Measurements from ENCODE around the gene TRPM2.

The TRPM2 gene

DNA sequence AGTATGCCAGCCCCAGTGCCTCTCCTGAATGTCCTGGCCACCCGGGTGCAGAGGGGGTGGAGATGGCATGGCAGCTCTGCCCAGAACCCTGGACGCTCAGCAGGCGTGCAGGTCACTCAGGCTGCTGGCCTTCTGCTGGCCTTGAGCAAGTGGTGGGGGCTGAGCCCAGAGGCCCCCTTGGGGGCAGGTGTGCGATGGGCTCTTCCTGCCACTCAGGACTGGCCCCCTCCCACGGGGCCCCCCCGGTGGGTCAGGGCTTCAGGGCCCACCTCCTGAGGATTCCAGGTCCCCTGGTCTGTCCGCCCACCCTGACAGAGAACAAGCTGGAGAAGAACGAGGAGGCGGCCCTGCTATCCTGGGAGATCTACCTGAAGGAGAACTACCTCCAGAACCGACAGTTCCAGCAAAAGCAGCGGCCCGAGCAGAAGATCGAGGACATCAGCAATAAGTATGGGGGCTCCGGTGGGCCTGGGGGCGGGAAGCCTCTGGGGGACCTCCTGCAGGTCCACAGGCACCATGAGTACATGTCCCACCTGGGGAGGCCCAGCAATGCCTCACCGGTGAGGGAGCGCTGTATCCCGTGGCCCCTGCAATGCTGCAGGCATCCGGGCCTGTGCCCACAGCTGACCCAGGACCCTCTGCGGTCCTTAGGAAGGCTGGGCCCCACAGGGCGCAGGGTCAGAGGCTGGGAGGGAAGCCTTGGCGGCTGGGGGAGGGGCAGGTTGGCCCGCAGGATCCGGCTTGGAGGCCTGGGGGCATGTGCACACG lies 64.9 kb downstream of the TRPM2 start:
- DNase-seq = no peak

DNA sequence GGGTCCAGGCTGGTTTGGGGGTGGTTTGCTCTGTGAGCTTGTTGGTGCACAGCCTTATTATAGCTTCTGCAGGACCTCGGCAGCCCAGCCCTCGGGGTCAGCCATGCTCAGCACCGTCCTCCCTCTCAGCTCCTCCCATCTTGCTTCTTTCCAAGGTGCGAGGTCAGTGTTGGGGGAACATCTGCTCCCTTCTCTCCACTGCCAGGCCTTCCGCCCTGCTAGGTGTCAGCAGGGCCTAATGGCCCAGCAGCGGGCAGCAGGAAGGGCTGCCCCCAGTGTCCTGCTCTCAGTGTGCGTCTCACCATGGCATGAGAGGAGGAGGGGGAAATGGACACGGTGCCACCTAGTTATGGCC lies 65.4 kb downstream of the TRPM2 start:
- no peak for DNase-seq

DNA sequence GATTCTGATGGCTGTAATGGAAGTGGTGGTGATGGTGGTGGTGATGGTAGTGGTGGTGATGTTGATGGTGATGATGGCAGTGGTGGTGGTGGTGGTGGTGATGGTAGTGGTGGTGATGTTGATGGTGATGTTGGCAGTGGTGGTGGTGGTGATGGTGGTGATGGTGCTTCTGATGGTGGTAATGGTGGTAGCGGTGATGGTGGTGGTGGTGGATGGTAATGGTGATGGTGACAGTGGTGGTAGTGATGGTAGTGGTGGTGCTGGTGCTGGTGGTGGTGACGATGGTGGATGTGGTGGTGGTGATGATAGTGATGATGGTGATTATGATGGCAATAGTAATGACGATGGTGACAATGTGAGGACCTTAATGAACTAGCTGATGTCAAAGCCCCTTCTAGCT lies 66.3 kb downstream of the TRPM2 start:
- no peak for DNase-seq

DNA sequence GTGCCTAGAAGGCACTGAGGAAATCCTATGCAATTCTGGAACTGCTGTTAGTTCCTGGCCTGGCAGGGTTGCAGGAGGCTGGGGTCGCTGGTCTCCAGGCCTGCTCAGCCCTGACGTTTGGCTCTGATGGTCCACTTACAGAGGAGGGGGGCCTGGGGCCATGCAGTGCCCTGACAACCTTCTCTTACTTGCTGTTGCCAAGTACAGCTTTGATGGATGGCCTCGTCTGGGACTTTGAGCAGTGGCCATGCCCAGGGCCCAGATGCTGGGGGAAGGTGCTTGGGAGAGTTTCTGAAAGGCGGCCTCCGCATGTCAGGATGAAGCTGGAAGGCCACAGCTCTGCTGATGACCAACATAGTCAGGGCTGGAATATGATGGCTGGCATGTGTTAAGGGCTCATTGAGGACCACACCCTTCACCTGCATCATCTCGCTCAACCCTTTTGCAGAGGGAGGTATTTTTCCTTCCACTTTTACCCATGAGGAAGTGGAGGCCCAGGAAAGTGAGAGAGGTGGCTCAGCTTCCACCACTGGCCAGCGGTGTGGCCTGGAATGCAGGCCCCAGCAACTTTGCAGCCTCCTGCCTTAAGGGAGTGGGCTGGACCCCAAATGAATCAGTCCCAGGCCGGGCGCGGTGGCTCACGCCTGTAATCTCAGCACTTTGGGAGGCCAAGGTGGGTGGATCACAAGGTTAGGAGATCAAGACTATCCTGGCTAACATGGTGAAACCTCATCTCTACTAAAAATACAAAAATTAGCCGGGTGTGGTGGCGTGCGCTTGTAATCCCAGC lies 67.2 kb downstream of the TRPM2 start:
- DNase-seq = no peak

DNA sequence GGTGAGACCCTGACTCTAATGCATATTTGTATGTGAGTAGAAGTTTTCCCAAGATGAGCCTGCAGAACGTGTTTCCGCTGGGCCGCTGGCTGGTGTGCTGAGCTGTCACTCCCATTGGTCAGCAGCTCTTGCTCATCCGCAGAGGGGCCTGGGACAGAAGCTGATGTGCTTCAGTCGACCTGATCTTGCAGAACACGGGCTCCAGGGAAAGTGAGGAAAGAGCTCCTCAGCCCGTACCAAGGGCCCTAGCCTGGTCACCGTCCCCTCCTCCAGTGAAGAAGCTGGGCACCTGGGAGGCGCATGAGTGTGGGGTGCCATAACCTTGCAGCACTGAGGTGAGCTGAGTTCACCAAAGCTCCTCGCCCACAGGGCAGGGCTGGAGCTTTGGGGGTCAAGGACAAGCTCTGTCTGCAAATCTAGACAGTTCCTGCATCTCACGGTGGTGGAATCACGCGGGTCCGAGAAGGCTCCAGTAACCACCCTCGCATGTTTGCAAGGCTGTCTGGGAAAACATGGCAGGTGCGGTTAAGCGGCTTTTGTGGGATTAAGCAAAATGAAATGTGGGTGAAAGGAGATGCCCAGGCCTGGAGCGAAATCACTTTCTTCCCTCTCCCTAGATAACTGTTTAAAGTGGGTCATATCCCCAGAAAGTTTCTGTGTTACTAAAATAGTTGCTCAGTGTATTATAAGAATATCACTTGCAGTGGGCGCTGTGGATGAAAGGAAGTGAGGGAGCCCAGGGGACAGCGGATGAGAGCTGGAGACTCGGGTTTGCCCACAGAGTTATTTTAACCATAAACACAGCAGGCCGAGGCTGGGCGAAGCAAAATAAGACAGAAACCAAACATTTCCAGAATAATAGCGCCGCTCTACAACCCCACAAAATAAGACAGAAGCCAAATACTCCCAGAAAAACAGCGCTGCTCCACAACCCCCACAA lies 68.8 kb downstream of the TRPM2 start:
- no peak for DNase-seq

DNA sequence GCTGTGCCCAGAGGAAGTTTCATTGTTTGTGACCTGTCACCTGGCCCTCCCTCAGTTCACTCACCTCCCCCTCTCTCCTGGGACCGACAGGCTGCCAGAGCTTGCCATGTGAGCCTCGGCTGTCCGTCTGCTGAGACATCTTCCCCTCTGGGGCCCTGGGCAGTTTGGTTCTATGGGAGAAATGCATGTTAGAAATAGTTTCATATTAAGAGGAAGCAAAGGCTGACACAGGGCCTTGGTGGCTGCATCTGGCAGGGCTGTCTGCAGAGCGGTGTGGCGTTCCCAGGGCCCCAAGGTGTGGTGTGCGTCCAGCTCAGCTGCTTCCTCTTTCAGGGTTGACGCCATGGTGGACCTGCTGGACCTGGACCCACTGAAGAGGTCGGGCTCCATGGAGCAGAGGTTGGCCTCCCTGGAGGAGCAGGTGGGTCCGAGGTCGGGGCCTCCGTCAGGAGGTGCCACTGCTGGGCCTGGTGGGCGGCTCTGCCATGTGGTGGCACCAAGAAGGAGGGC lies 69.9 kb downstream of the TRPM2 start:
- DNase-seq = peak; percentile 38

DNA sequence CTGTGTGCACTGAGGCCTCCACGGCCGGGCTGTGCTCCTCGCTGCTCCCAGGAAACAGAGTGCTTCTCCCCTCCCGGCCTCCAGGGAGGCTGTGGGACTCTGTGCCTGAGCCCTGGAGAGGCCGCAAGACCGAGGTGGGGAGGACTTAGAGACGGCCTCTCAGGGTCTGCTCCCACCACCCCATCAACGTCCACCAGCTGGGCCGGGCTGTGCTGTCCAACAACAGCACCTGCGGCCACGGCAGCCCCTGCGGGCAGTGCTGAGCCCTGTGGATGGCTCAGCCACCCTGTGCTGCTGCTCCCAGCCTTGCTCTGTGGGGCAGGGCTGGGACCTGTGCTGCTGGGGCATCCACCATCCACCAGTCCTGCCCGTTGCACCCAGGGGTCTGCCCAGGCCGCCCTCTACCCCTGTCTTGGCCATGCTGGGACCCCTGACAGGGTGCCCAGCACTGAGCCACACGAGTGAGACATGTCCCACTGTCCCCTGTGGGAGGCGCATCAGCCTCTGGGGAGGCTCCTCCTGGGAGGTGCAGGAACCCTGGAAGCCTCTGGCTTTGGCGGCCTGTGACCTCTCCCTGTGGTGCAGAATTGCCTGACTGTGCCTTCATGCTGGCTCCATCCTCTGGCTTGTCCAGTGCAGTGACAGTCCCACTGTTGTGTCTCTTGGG lies 70.7 kb downstream of the TRPM2 start:
- no peak for DNase-seq

DNA sequence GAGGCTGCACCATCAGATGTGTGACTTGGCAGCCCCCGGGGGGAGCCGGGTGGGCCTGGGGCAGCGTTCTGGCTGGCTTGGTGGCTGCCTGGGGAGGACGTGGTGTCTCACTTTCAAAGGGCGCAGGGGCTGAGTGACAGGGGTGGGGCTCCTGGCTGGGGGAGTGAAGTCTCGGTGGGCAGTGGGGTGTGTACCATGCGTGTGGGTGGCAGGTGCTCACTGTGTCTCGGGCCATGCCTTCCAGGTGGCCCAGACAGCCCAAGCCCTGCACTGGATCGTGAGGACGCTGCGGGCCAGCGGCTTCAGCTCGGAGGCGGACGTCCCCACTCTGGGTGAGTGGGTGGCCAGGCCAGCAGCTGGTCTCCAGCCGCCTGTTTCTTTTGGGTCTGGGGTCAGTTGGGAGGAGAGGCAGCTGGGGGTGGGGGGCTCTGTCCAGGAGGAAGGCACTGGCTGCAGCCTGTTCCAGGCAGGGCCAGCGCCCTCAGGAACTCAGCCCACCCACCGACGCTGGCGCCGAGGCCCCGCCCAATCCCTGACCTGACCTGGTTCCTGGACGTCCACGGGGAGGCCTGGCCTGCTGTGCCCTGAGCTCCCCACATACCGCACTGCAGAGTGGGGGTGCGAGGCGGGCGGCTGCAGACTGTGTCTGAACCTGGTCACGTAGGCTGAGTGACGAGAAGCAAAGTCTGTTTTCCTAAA lies 71.3 kb downstream of the TRPM2 start:
- no peak for DNase-seq

DNA sequence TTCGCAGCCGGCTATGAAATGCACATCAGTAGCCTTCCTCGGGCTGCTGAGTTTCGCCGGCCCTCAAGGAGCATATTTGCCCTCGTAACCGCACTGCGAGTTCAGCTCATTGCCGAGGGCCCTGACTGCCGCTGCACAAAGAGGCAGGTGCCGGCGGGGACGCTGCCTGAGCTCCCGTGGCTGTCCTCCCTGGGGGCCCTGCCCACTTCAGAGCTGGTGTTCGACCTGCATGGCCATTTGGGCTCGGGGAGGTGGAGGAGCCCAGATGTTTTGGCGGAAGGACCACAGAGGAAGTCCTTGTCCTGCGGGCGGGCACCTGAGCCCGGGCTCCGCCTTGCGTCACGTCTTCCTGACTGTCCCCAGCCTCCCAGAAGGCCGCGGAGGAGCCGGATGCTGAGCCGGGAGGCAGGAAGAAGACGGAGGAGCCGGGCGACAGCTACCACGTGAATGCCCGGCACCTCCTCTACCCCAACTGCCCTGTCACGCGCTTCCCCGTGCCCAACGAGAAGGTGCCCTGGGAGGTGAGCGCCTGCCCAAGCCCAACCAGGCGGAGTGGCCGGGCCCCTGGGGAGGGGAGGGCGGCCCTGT lies 72.0 kb downstream of the TRPM2 start:
- DNase-seq = peak; percentile 8

DNA sequence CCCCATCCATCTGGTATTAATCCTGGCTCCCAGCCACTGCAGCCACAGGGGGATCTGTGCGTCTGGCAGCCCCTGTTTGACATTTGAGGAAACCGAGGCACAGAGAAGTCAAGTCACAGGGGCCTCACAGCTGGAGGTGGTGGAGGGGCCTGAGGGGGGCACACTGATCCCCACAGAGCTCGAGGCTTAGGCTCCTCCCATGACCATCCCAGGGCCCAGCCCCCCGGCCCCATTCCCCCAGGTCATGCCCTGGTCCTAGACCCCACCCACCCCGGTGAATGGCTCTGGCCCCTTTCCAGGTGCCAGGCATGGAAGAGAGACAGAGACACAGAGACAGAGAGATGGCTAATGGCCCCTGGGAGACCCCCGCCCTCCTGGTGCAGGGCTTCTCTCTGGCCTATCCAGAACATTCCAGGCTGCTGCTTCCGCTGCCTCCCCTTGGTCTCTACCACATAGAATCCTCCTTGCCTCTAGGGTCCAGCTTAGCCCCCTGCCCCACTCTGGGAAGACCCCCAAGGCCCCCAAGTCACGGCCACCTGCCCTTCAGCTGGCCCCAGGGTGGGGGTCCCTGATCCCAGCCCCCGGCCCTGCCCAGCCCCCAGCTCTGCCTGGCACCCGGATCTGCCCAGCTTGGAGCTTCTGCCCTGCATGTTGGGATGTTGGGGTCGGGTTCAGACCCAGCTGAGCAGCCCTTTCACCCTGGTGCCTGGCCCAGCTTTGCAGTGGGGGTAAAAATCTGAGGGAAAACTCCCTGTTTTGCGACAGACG lies 72.7 kb downstream of the TRPM2 start:
- no peak for DNase-seq

DNA sequence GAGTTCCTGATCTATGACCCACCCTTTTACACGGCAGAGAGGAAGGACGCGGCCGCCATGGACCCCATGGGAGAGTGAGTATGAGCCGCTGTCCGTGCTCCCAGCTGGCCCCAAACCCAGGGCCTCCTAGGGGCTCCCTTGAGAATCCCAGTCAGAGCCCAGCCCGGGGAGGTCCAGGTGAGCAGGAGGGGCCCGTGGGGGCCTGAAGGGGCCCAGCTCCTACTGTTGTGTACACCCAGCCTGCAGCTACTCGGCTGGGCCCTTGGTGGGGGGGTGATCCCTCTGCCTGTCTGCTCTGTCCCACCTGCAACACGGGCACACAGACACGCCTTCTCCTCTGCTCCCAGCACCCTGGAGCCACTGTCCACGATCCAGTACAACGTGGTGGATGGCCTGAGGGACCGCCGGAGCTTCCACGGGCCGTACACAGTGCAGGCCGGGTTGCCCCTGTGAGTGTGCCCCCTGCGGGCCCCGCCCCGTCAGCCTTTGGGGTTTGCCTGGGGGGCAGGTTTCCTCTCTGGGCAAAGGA lies 73.3 kb downstream of the TRPM2 start:
- no peak for DNase-seq

DNA sequence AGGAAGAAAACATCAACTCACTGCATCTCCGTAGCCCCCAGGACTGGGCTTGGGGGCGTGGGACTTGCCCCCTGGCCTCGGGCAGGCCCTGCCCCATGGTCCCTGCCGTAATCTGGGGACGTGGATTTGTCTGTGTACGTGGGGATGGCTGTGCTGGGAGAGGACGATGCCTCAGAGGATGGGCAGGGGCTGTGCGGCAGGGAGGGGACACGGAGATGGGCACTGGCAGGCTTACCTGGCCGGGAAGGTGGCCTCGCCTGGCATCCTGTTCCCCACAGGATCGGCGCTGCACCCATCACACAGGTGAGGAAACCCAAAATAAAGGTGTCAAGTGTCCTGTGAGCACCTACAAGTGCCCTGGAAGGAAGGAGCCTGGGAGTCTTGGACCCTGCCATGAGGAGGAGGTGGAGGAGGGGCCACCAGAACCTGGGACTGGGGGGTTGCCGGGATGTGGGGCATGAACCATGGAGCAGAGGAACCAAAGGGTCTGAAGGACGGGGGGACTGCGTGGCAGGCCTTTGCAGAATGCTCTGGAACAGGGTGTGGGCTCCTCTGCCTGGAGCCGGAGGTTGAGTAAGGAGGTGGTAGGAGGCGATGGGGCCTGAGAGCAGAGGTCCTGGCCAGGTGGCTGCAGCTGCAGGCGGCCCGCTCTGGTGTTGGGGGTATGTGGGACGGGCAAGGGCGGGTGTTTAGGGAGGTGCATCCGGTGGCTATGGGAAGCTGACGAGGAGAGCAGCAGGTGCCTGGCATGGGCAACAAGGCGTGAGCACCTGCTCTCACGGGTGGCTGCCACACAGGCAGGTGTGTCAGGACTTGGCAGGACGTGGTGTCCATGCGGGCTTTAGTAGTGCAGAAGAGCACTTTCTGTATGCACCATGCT lies 74.1 kb downstream of the TRPM2 start:
- peak; percentile 8 for DNase-seq

DNA sequence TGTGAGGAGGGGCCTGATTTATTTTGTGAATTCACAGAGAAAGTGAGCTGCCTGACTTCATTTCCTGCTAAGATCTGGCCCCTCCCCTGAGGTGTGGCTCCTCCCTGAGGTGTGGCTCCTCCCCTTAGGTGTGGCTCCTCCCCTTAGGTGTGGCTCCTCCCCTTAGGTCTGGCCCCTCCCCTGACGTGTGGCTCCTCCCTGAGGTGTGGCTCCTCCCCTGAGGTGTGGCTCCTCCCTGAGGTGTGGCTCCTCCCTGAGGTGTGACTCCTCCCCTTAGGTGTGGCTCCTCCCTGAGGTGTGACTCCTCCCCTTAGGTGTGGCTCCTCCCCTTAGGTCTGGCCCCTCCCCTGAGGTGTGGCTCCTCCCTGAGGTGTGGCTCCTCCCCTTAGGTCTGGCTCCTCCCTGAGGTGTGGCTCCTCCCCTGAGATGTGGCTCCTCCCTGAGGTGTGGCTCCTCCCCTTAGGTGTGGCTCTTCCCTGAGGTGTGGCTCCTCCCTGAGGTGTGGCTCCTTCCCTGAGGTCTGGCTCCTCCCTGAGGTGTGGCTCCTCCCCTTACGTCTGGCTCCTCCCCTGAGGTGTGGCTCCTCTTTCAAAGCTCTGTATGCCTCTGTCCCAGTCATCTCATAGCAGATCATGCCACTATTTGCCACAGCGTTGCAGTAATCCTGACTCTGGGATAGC lies 75.0 kb downstream of the TRPM2 start:
- peak; percentile 31 for DNase-seq

DNA sequence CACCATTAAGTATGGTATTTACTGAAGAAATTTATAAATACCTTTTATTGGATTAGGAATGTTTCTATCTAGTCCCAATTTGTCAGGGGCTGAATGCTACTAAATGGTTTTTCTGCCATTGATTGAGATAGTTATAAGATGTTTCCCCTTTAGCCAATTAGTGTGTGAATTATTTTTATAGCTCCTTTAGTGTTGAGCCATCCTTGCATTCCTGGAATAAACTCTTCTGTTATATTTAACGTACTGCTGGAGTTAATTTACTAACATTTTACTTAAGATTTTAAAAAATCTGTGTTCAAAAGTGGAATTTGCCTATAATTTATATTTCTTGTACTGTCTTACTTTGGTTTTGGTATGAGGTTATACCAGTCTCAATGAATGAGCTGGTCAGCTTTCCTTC lies 76.5 kb downstream of the TRPM2 start:
- DNase-seq = no peak

DNA sequence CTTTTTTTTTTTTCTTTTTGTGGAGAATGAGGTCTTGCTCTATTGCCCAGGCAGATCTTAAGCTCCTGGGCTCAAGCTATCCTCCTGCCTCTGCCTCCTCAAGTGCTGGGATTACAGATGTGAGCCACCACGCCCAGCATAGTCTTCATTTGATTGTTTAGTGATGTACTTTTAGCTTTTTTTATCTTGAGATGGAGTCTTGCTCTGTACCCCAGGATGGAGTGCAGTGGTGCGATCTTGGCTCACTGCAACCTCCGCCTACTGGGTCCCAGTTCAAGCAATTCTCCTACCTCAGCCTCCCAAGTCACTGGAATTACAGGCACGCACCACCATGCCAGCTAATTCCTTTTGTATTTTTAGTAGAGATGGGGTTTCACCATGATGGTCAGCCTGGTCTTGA lies 77.9 kb downstream of the TRPM2 start:
- DNase-seq = no peak

DNA sequence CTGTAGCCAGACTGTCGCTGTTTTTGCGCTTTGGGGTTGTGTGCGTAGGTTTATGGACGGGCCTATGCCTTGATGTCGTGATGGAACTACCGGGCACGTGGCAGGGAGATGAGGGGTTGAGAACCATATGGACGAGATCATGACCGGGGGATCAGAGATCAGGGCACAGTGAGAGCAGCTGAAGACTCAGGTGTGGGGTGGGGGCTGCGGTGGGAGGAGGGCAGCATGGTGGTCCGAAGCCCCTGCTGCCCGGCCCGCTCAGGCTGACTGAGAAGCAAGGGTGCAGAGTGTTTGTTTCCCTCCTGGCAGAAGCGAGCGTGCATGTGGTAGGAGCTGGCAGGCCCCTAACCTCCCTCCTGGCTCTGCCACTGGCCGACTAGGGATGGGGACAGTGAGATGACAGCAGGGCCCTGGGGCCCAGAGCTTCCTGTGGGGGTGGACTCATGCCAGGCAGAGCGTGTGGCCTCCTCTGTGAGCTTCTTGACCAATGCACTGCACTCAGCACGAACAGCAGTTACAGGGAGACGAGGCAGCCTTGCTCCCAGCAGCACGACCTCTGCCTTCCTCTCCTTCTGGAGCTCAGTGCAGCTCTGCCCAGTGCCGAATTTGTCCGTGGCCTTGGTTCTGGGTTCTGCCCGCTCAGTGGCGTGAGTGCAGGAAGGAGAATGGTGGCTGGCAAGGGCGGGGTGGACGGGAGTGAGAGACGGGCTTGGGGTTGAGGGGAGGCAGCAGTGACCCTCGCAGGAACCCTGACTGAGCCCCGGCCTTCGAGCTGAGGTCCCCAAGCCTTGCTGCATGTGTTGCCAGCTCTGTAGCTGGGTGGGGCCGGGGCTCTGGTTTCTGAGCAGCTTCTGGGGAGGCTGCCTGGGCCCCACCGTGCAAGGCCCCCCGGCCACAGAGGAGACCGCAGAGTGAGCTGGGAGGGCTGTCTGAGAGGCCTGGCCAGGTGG lies 79.7 kb downstream of the TRPM2 start:
- no peak for DNase-seq

DNA sequence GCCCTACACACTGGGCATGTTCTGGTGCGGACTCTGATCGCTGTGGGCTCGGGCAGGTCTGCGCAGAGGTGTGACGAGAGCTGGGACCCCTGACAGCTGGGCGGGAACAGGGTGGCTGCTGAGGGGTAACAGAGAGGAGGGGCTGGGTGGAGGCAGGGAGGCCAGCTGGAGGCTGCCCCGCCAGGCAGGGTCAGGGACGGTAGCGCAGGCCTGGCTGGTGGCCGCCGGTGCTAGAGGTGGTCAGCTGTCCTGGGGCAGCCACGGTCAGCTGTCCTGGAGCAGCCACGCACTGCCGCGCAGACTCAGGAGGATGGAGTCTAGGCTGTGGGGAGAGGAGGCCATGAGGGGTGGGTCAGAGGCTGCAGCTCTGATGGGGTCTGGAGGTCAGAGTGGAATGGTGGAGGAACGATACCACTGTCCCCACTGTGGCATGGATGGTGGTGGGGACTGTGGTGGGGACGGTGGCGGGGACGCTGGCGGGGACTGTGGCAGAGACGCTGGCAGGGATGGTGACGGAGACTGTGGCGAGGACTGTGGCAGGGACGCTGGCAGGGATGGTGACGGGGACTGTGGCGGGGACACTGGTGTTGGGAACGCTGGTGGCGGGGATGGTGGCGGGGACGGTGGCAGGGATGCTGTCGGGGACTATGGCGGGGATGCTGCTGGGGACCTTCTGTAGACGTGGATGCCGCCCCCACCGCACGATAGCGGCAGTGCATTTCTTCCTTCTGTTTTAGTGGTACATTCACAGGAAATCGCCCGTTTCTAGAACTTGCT lies 80.6 kb downstream of the TRPM2 start:
- no peak for DNase-seq

All from NCI-H2171 treated with DMSO at 0.1 percent for 48 hours (cell line).